ENCODE results near the gene PPP6R1.

GRCh38 chr19:55193481-55193880, 65.3 kb downstream of the PPP6R1 start:
- TF ChIP-seq CTCF (IDR thresholded peaks at IDR 0.05; ENCODE audit: insufficient read depth, low read length) (no peak), POLR2AphosphoS5 (IDR thresholded peaks at IDR 0.05; ENCODE audit: low read depth) (no peak), REST (IDR thresholded peaks at IDR 0.05; ENCODE audit: insufficient replicate concordance, low read depth) (no peak), GABPA (IDR thresholded peaks at IDR 0.05; ENCODE audit: low read depth) (no peak), SPI1 (IDR thresholded peaks at IDR 0.05; ENCODE audit: borderline replicate concordance, low read depth) (no peak)
